HUES6 (cell line): ENCODE data around the gene CAPZB.

ENCODE experiments used
- H3K27ac ChIP-seq: 2 replicates; pipeline ENCODE4 v1.7.0; 2013; ENCODE audit warnings: low read depth, mild to moderate bottlenecking, low read length, inconsistent platforms
- H3K27me3 ChIP-seq: 2 replicates; pipeline ENCODE4 v1.6.1; 2013; ENCODE audit warnings: low read length; ENCODE audit not compliant: control insufficient read depth, insufficient read depth
- H3K36me3 ChIP-seq: 2 replicates; pipeline ENCODE4 v1.6.1; 2013; ENCODE audit warnings: low read length; ENCODE audit not compliant: control insufficient read depth, insufficient read depth
- H3K4me1 ChIP-seq: 2 replicates; pipeline ENCODE4 v1.6.1; 2013; ENCODE audit warnings: low read length; ENCODE audit not compliant: control insufficient read depth, insufficient read depth
- H3K4me3 ChIP-seq: 2 replicates; pipeline ENCODE4 v1.5.1; 2013; ENCODE audit warnings: low read depth, low read length
- H3K9ac ChIP-seq: one replicate; pipeline ENCODE4 v1.6.1; 2013; ENCODE audit warnings: mild to moderate bottlenecking, low read length
- H3K9me3 ChIP-seq: 2 replicates; pipeline ENCODE4 v1.6.1; 2013; ENCODE audit warnings: low read depth, low read length; ENCODE audit not compliant: control insufficient read depth, insufficient read depth

Gene CAPZB

GRCh38 chr1:19390901-19391595 lies 94.3 kb downstream of the CAPZB start:
- H3K4me3 ChIP-seq, result no peak overlapping the region
- H3K27me3 ChIP-seq, result no peaks in the 10 kb centered on the region
- peaks cover 10% of the 10 kb centered on the region; the same call in 1 of the 2 replicates for H3K4me1 ChIP-seq
- H3K9me3 ChIP-seq, result no peaks in the 10 kb centered on the region
- 0 out of 2 replicates have a peak, but pooled peaks cover 8% of the 10 kb centered on the region for H3K36me3 ChIP-seq
- H3K27ac ChIP-seq, result no peak overlapping the region
- no peak overlapping the region for H3K9ac ChIP-seq

DNA sequence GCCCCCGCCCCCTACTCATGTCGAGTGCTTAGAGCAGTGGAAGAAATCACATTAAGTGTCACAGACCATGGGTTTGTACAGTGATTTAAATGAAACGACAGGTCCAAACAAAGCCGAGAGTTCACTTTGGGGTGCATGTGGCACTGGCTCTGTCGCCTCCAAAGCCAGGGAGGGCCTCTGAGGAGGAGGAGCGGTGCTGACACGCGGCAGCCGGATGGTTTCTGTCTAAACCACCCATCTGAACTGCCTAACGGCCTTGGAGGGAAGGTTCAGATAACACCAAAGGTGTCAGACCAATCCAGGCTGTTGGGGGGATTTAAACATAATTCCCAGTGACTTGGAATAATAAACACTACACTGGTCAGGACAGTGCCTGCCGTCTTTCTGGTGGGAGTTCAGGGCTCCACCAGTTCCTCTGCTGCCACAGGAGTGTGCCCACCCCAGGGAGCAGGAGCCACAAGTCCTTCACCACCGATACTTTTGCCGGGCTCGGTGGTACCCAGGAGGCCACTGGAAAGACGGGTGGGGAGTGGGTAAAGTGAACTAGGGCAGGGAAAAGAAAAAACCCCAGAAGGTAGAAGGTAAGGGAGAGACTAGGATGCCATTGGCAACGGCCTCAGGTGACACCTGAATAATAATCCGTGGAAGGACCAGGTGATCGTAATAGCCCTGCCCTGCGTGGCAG lies 95.0 kb downstream of the CAPZB start:
- Histone ChIP-seq H3K4me1 (peaks cover 3% of the 10 kb centered on the region; the same call in 1 of the 2 replicates), H3K27me3 (no peaks in the 10 kb centered on the region), H3K9ac (no peak overlapping the region), H3K4me3 (no peak overlapping the region), H3K36me3 (peaks cover 15% of the 10 kb centered on the region), H3K27ac (no peak overlapping the region), H3K9me3 (no peaks in the 10 kb centered on the region)

DNA sequence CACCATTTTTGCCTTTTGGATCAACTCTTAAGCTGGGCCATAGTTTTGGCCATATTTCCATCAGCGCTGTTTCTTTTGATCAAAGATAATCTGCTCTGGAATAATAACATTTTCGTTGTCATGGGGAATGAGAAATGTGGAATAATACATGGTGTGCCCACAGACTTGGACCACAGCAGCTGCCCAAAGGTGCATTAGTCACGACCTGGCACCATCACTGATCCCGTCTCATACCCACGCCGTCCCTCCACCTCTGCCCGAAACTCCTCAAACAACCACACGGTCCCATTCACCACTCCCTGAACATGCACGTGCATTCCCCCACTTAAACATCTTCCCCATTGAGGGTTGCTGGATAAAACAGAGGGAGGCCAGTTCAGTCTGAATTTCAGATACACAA lies 96.4 kb downstream of the CAPZB start:
- Histone ChIP-seq H3K27ac (no peak overlapping the region), H3K4me1 (no peaks in the 10 kb centered on the region; the same call in 1 of the 2 replicates)

DNA sequence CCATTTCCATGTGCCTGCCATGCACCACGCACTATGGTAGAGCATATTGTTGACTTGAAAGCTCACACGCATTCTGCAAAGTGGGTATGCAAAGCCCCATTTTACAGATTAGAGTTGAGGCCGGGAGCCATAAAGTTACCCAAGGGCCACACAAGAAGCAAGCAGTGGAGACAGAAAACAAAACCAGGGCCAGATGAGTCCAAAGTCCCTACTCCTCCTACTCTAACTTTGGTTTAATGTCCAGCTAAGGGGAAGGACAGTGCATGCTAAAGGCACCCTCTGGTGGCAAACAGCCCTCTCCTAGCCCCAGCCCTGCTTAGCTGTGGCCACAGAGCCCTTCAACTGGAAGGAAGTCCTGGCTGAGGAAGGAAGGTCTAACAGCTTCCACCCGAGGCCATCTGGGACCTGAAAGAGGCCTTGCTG lies 98.3 kb downstream of the CAPZB start:
- Histone ChIP-seq H3K27ac (no peak overlapping the region), H3K27me3 (no peaks in the 10 kb centered on the region), H3K9ac (no peak overlapping the region), H3K36me3 (peaks cover 44% of the 10 kb centered on the region), H3K4me1 (no peaks in the 10 kb centered on the region), H3K4me3 (no peak overlapping the region), H3K9me3 (no peaks in the 10 kb centered on the region)

More for the DNA sequence above, 96.4 kb downstream of the CAPZB start:
- H3K4me3 ChIP-seq, result no peak overlapping the region
- H3K9ac ChIP-seq, result no peak overlapping the region
- H3K9me3 ChIP-seq, result no peaks in the 10 kb centered on the region
- no peaks in the 10 kb centered on the region for H3K27me3 ChIP-seq
- peaks cover 29% of the 10 kb centered on the region for H3K36me3 ChIP-seq

- no peak overlapping the region for H3K4me3 ChIP-seq
- H3K36me3 ChIP-seq, result peaks cover 53% of the 10 kb centered on the region
- H3K9ac ChIP-seq, result no peak overlapping the region
- H3K4me1 ChIP-seq, result no peaks in the 10 kb centered on the region
- H3K27me3 ChIP-seq, result no peaks in the 10 kb centered on the region
- H3K9me3 ChIP-seq, result no peaks in the 10 kb centered on the region
- no peak overlapping the region for H3K27ac ChIP-seq
Measured at GRCh38 chr1:19385869-19386591, 99.3 kb downstream of the CAPZB start.

- no peak overlapping the region for H3K9ac ChIP-seq
- H3K27ac ChIP-seq, result no peak overlapping the region
- no peaks in the 10 kb centered on the region for H3K9me3 ChIP-seq
- H3K4me1 ChIP-seq, result no peaks in the 10 kb centered on the region
- H3K4me3 ChIP-seq, result no peak overlapping the region
- peaks cover 58% of the 10 kb centered on the region for H3K36me3 ChIP-seq
- H3K27me3 ChIP-seq, result no peaks in the 10 kb centered on the region
Measured at GRCh38 chr1:19385221-19385620, 100.1 kb downstream of the CAPZB start.

DNA sequence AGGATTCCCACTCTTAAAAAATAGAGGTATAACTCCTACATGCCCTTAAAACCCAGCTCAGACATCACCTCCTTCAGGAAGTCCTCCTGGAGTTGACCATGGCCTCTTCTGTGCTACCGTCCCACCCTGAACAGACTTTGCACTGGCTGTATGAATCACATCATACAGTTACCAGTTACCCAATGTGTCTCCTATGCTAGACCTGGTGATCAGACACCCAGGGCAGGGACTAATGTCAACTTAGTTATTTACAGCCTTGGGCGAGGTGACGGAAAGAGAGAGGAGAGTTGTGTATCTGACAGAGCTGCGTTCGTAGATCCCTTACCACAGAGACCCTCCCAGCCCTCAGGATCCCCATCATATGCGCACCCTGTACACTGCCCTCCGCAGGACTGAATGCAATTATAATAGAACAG lies 100.6 kb downstream of the CAPZB start:
- no peak overlapping the region for H3K27ac ChIP-seq
- no peaks in the 10 kb centered on the region for H3K9me3 ChIP-seq
- no peak overlapping the region for H3K9ac ChIP-seq
- no peaks in the 10 kb centered on the region for H3K4me1 ChIP-seq
- H3K4me3 ChIP-seq, result no peak overlapping the region
- peaks cover 63% of the 10 kb centered on the region for H3K36me3 ChIP-seq
- no peaks in the 10 kb centered on the region for H3K27me3 ChIP-seq

GRCh38 chr1:19384113-19384512 lies 101.2 kb downstream of the CAPZB start:
- no peaks in the 10 kb centered on the region for H3K4me1 ChIP-seq
- no peak overlapping the region for H3K4me3 ChIP-seq
- H3K9ac ChIP-seq, result no peak overlapping the region
- peaks cover 64% of the 10 kb centered on the region for H3K36me3 ChIP-seq
- H3K9me3 ChIP-seq, result no peaks in the 10 kb centered on the region
- H3K27ac ChIP-seq, result no peak overlapping the region
- H3K27me3 ChIP-seq, result no peaks in the 10 kb centered on the region

DNA sequence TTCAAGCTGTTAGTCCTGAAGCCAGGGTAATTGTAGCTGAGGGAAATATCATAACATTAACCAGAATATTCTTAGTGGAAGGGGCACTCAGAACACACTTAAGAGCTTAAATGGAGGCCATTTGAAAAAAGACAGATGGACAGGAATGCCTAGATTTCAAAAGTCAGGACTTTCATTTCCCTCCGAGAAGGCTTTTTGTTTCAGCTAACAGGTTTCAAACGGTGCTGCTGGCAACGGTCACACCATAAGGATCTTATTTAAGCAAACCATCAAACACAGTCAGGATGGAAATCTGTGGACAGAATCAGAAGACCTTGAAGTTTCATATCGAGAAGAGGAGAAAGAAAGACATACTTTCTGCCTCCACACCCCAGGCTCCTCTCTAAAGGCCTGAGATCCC lies 103.1 kb downstream of the CAPZB start:
- H3K36me3 ChIP-seq, result peaks cover 81% of the 10 kb centered on the region
- H3K9ac ChIP-seq, result no peak overlapping the region
- H3K9me3 ChIP-seq, result no peaks in the 10 kb centered on the region
- no peaks in the 10 kb centered on the region for H3K4me1 ChIP-seq
- H3K27ac ChIP-seq, result no peak overlapping the region
- no peaks in the 10 kb centered on the region for H3K27me3 ChIP-seq
- no peak overlapping the region for H3K4me3 ChIP-seq

DNA sequence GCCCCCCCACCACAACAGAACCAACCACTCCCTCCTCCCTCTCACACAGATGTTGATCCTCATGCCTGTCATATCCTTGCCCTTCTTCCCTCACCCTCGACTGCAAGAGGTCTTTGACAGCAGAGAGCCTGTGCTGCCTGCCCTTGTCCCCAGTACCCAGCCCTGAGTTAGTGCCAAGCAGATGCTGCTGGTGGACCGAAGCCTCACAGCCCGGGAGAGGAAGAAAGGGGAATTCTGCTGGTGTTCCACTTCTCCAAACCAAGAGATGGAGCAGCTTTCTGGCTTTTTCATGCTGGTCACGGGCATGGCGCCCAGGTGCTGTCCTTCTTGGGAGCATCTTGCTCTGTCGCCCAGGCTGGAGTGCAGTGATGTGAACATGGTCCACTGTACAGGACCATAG lies 104.1 kb downstream of the CAPZB start:
- Histone ChIP-seq H3K4me1 (no peaks in the 10 kb centered on the region), H3K9ac (no peak overlapping the region), H3K27ac (no peak overlapping the region), H3K9me3 (no peaks in the 10 kb centered on the region), H3K27me3 (no peaks in the 10 kb centered on the region), H3K36me3 (peaks cover 84% of the 10 kb centered on the region), H3K4me3 (no peak overlapping the region)
